GM19023 (cell line): ENCODE results near the gene PIK3R4.

Source experiments
- ATAC-seq: cut with Tn5 transposase; IDR thresholded peaks from one replicate; pipeline ENCODE4 v1.9.1; 2021; ENCODE audit warnings: mild to moderate bottlenecking, moderate library complexity; ENCODE audit not compliant: unreplicated experiment

Gene PIK3R4

DNA sequence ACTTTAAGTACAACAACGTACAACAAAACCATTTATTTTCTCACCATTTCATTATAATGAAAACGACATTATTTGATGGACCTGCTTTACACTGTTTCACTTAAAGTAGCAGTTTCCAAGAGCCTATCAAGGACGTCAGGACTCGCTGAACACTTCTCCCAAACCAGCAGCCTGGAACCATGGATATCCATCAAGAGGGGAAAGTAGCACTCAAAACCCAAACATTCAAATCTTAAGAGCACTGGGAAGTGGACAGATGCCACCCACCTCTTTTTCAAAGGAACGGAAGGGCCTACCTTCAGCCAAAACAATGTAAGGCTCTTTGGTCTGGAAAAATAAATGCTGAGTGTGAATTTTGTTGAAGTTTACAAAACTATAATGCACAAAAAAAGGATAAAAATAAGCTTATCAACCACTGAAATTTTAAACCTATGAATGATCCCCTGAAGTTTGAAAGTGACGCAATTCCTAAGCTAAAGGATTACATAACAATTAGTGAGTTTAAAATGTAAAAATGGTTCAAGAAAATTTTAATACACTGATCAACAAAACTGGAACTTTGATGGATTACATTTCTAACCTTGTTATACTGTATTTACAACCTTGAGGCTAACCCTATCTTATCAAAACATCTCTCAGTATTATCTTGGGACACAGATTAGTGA, 4.6 kb downstream of the PIK3R4 start:
- ATAC-seq = no peak

DNA sequence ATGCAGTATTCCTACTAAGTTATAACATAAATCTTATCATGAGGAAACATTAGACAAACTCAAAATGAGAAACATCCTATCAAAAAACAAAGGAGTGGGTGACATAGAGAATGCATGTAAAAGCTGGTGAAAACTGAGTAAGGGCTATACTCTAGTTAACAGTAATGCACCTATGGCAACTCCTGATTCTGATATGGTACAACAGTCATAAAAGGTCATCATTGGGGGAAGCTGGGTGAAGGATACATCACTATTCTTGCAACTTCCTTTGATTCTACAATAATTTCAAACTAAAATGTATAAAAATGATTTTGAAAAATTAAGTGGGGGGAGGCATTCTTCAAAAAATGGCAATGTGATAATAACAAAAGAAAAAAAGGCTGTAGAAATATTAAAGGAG, 6.8 kb downstream of the PIK3R4 start:
- ATAC-seq = no peak

DNA sequence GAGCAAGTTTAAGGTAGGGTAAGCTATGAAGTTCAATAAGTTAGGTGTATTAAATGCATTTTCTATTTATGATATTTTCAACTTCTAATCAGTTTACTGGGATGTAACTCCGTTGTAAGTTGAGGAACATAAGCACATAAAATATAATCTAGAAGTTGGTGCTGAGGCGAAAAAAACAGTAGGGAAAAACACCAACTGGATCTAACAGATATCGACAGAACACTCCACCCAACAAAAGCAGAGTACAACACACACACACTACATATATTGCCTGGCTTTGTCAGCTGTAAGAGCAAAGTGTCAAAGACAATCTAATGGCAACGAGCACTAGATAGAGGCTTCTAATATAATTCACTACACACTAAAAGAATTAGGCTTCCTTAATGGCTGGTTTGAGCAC, 8.4 kb downstream of the PIK3R4 start:
- no peak for ATAC-seq

DNA sequence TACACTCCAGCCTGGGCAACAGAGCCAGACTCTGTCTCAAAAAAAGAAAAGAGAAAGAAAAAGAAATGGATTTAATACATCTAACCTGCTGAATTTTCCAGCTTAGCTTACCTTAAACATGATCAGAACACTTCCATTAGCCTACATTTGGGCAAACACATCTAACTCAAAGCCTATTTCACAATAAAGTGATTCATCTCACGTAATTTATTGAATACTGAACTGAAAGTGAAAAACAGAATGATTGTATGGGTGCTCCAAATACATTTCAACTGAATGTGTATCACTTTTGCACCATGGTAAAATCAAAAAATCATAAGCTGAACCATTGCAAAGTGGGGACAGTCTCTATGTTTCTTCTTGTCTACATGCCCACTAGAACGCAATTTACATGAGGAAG, 9.0 kb downstream of the PIK3R4 start:
- ATAC-seq = no peak

DNA sequence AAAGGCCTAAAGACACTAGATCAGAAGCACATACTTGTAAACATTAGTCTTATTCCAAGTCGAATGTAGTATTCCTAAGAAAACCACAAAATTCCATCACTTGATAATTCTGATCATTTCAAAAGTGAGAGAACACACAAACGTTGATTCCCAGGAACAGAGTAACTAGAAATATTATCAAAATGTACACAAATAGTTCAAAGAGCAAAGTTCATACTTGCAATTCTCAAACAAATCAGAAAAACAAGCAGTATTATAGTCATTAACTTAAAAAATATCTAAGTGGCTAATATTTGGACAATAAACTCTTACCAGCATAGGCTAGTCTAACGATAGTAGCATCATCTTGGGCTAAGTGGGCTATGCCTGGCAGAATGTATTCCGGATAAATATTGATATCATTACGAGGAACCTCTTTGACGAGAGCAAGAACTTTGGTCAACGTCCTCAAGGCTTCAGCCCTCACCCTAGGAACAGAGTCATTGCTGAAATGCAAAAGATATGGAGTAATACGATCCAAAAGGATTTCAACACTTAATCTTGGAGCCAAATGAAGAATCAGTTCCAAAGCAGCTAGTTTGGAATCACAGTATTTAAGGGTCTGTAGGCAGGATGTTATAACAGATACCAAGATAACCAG, 13.3 kb downstream of the PIK3R4 start:
- ATAC-seq = no peak

DNA sequence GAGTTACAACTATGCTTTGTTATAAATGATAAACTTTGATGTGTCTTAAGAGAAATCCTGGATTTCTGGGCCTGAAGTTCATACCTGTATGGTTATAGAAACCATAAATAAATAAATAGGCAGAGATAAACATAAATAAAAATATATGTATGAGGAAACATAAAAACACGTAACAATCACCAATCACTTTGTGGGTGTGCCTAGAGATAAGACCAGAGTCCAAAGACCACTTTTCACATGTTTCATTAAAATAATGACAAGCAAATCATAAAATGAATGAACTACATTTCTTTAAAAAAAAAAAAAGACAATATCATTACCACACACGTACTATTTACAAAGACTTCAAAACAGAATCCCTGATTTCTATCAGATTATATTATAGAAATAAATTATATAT, 14.1 kb downstream of the PIK3R4 start:
- ATAC-seq = no peak

DNA sequence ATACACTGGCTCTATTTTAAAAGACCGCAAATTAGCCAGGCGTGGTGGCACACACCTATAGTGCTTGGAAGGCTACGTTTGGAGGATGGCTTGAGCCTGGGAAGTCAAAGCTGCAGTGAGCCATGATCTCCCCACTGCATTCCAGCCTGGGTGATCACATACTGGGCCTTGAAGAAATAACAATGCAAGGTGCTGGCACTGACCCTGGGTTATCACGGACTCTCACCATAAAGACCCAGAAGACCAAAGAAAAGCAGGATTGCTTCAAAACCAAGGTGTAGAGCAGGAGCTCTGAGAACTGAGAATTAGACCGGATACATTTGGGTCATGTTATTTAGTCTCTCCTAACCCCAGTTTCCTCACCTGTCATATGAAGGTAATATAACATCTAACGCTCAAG, 14.8 kb downstream of the PIK3R4 start:
- no peak for ATAC-seq

DNA sequence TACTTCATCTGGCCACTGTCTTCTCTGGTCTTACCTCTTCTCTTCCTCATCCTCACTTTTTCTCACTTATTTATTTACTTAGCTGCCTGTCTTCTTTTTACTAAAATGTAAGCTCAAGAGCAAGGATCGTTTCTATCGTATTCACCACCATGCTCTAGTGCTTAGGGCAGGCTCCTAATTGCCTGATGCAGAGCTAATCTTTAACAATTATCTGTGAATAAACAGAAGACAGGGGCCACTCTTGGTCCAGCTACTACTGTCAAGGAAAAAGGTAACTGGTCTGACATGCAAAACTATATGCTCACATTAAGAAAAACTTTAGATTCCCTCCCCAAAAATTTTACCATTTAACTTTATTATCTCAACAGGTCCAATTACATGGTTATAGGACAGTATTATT, 17.5 kb downstream of the PIK3R4 start:
- no peak for ATAC-seq

DNA sequence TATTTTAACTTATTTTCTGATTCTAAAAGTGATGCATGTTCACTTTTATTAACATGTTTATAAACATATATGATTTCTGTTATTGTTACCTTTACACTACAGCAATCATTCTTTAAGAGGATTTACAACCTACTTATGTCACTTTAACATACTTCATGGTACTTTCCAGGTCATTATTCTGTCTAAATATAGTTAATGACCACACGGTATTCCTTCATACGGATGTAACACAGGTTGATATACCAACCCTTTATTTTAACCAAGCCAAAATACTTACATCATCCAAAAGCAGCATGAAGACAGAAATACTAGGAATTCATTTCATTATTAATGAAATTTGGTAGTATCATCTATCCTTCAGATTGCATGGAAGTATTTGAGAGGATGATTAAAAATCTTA, 18.6 kb downstream of the PIK3R4 start:
- no peak for ATAC-seq

DNA sequence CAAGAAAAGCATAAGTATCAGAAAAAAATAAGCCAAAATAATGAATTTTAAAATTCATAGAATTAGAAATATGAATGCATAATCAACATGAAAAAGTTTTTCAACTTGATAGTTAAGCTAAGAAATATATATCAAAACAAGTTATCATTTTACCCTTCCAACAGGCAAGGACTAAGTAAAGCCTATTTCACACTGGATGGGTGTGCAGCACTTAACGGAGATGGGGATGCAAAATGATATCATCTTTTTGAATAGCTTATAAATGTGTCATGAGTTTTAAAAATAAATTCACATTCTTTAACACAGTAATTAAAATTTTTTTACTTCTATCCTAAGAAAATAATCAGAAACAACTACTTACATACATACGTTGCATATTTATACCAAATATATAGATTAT, 20.9 kb downstream of the PIK3R4 start:
- no peak for ATAC-seq

DNA sequence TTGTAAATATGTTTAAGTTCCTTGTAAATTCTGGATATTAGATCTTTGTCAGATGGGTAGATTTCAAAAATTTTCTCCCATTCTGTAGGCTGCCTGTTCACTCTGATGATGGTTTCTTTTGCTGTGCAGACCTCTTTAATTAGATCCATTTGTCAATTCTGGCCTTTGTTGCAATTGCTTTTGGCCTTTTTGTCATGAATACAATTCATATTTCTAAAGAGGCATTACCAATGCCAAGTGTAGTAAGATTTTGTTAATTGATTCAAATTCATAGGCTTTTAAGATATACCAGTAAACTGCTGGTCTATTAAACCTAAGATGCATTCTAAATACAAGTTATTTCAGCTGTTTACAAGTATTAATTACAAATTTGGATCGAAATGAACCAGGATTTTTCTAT, 31.0 kb downstream of the PIK3R4 start:
- ATAC-seq = no peak

DNA sequence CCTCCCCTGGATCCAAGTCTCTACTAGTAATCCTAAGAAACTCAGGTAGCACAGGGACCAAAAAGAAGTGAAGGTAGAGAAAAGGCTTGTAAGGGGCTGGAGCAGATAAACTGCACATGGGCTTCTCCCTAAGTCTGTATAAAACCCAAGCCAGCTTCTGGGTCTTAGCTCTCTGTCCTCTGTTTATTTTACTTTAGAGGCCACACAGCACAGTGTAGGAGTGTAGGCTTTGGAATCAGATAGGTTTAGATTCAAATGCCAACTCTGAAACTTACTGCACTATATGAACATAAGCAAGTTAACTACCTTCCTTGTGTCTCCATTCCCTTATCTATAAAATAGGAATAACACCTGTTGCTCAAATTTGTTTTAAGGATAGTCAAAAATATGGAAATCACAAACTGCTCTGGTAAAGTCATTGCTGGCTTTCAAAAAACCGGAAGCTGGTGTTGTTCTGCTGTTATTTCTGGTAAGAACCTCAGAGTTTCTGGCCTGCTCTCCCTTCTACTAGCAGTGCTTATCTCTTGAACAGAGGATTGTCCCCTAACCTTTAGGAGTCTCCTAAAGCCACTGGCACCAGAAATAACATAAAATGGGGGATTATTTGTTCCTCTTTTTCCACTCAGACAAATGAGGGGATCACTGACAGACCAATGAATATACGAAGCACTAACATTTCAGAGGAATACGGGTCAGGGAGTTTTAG, 33.8 kb downstream of the PIK3R4 start:
- no peak for ATAC-seq

DNA sequence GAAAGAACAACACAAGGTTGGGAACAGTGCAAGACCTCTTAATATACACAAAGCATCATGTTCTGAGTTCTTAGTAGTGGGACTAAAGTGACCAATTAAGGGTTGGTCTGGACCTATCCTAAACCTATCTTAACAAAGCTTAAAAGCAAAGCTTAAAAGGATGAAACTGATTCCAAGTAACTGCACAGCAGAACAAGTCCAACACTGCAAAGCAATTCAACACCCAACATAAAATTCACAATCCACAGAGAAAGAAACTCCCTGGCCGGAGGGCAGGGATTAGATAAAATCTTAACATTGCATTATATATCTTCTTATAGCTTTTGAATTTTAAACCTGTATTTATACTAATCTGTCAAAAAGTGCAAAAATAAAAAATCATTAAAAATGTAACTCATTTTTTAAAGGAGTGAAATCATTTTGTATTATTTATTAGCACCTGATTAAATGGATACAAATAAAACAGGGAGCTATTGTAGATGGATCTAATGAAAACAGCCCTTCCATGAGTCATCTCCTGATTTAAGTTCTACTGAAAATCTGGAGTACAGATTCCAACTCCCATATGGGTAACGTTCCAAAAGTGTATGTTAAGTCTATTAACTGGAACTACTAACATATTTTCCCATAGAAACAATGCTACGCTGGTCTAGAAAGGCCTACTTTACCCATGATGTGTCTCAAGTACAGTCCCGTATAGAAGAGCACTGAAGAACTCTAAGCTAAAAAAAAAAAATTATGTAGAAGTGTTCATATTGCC, 34.9 kb downstream of the PIK3R4 start:
- ATAC-seq = no peak

DNA sequence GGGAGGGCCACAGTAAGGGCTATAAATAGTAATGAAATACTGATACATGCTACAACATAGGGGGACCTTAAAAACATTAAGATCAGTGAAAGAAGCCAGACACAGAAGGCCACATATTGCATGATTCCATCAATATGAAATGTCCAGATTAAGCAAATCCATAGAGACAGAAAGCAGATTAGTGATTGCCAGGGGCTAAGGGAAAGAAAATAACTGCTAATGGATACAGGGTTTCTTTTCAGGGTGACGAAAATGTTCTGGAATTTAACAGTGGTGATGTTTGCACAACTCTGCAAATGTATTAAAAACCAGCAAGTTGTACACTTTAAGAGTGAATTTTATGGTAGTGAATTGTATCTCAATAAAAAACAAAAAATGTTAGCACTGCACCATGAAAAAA, 37.0 kb downstream of the PIK3R4 start:
- no peak for ATAC-seq

DNA sequence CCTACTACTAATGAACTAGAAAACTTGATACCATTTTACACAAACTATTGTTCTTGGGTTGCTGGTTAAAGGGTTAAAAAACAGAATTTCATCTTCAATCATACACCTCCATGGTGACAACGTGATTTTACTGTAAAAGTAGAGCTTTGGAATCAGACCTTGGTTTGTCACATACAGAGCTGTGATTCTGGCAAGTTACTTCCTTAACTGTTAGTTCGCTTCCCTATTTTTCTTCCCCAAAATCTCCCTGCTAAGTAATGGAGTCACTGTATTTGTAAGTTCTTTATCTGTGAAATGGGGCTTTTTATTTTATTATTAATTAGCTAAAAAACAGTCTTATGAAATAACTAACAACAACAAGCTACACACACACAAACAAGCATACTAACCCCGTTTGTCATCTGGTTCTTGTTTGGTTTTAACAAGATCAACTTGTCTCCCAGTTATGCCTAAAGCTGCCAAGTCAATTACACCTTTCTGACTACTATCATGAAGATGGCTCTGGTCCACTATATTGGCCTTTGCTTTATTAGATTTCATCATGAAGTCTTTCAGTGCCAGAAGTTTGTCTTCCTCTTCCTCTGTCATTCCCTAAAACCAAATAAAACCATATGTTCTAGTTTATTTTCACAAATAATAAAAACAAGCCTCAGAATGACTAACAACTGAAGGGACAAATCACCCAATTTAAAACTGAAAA, 38.6 kb downstream of the PIK3R4 start:
- ATAC-seq = no peak

DNA sequence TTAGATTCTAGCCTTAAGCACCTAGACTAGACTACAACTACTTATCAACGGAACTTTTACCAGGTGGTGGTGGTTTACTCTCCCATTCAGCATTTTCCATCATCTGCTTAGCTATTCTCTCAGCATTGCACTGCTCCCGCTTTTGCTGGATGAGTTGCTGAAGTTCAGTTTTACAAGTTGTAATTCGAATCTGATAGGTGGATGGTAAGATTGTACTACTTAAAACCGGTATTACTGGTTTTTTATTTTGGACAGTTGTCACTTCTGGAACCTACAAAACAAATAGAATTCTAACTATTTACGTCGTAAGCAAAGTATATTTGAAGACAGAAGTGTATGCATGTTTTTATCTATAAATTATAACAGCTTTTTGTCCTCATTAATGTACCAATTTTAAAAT, 41.1 kb downstream of the PIK3R4 start:
- no peak for ATAC-seq

DNA sequence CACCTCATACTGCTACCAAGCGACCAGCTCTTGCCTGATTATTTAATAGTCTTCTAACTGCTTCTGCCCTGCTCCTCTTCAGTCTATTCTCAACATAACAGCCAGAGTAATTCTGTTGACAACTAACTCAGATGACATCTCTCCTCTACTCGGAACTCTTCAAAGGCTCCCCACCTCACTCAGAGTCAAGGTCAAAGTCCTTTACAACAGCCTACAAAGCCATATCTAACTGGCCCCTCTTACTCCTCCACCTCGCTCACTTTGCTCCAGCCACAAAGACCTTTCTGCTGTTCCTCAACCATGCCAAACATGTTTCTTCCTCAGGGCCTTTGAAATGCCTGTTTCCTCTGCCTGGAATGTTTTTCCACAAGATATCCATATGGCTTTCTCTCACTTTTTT, 43.6 kb downstream of the PIK3R4 start:
- ATAC-seq = no peak

DNA sequence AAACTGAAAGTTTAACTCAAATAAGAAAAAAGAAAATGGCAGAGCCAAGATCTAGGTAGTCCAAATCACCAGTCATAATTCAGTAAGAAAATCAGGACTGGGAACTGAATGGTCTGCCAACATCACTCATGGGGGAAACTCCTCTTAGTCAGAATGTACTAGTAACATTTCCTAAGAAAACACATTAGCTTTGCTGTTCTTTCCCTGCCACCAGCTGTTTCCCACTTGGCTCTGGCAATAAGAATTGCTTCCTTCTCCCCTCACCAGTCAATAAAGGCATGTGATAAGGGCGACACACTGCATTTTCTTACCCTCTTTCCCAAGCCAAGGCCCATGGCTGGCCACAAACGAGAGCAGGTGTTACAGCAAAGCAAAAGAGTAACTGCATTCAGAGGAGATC, 46.1 kb downstream of the PIK3R4 start:
- ATAC-seq = no peak

DNA sequence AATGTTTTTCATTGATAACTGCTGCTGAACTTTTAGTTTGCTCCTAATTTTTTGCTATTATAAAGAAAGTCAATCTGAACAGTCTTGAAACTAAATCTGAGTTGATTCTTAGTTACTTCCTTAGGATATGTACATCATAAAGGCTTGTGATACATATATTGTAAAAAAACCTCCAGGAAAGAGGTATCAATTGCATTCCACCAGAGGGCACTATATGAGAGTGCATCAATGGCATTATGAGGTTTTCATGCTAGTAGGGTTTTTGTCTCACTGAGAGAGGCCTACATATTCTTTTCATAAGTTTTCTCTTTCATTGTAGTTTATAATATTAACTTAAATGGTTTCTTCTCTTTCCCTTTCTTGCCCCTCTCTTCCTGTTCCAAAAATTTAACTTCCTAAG, 46.9 kb downstream of the PIK3R4 start:
- no peak for ATAC-seq

DNA sequence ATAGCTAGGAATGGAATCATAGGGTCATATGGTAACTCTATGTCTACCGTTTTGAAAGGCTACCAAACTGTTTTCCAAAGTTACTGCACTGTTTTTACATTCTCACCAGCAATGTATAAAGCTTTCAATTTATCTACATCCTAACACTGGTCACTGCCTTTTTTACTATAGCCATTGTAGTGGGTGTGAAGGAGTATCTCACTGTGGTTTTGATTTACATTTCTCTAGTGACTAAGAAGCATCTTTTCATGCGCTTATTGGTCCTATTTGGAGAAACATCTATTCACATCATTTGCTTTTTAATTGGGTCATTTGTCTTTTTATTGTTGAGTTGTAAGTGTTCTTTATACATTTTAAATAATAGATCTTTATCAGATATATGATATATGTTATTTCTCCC, 53.3 kb downstream of the PIK3R4 start:
- ATAC-seq = no peak

DNA sequence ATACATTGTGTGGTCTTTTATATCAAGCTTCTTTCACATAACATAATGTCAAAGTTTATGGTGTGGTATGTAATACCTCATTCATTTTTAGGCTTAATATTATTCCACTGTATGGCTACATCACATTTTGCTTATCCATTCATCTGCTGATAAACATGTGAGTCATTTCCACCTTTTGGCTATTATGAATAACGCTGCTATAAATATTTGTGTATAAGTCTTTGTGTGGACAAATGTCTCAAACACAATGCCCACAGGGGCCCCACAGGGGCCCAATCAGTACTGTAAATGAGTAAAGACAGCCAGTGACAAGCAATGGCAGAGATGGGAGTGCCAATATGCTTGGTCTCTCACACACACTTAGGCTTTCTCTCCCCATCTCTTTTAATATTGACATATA, 54.2 kb downstream of the PIK3R4 start:
- ATAC-seq = no peak
